IMR-90 (cell line): ENCODE results near the gene ADGRG6.

Experiments
- CTCF ChIP-seq: conservative IDR thresholded peaks from 2 replicates; pipeline ENCODE4 v1.5.1; 2012; ENCODE audit warnings: mild to moderate bottlenecking, low read depth, low read length, improper control_type of control experiment
- MAZ ChIP-seq: IDR thresholded peaks from 2 replicates; pipeline ENCODE4 v1.6.1; 2012; ENCODE audit warnings: low read depth, mild to moderate bottlenecking, low read length, improper control_type of control experiment, moderate library complexity, borderline replicate concordance
- NFE2L2 ChIP-seq: fragments of 150-350 bp; IDR thresholded peaks from 2 replicates; pipeline ENCODE4 v1.6.1; 2016; ENCODE audit warnings: low read depth, mild to moderate bottlenecking, low read length
- POLR2A ChIP-seq: IDR thresholded peaks from 2 replicates; pipeline ENCODE4 v1.6.1; 2012; ENCODE audit warnings: mild to moderate bottlenecking, low read depth, low read length
- SMC3 ChIP-seq: fragments of 150-350 bp; IDR thresholded peaks from 2 replicates; pipeline ENCODE4 v1.6.1; 2016; ENCODE audit warnings: low read depth, mild to moderate bottlenecking, antibody characterized with exemption, low read length, moderate library complexity

- no peak for TF ChIP-seq POLR2A
- TF ChIP-seq CTCF = no peak
- no peak for TF ChIP-seq NFE2L2
- TF ChIP-seq SMC3 = no peak
- no peak for TF ChIP-seq MAZ
Observed at GRCh38 chr6:142292166-142292924, 9.5 kb upstream of the ADGRG6 start.
